ENCODE data around the gene C10orf90.

Gene C10orf90

DNA sequence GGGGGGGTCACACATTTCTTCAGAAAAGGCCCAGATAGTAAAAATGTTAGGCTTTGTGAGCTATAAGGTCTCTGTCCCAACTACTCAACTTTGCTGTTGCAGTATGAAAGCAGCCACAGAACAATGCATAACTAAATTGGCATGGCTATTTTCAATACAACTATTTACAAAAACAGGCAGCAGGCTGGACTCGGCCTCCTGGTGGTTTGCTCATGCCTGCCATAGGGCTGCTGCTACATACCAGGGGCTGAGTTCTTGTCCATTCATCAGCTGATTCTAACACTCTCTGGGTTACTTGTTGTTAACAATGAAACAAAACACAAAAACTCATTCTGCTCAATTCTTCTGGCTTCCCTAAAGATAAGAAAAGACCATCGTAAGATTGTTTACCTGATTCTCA lies 172.8 kb downstream of the C10orf90 start:
- DNase-seq: no peak

- no peak for DNase-seq
Measured at GRCh38 chr10:126496771-126497545, 173.5 kb downstream of the C10orf90 start.

GRCh38 chr10:126491476-126491875 lies 179.0 kb downstream of the C10orf90 start:
- DNase-seq: no peak

DNA sequence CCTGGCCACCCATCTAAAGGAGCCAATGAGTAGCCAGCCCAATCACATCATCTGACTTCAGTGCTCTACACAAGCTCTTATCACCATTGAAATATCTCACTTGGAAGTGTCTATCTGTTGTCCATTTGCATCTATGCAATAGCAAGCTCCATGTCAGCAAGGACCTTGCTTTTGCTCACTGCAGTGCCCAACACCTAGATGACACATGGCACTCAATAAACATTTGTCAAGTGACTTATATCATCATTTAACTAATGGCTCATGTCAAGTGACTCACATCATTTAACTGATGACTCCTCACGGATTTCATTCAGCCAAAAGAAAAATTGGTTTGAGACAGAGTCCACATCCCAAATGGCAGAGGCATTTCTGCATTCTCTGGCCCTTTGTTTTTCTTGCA lies 189.3 kb downstream of the C10orf90 start:
- DNase-seq: no peak

DNA sequence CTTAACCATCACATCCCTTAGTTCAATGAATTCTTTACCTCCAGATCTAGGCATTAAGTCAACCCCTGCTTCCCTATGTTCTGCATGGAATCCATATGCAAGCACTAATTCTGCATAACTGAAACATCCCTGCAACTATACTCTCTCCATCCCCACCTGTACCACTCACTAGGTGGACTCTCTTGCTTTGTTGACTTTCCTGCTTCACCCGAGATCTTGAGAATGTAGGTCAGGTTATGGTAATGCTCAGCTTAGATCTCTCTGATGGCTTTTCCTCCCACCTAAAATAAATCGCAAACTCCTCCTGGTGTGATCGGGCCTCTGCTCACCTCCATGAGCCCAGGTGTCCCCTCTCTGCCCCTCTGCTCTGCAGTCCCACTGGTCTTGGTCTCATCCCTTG lies 189.8 kb downstream of the C10orf90 start:
- DNase-seq: no peak

- no peak for DNase-seq
Measured at GRCh38 chr10:126479280-126479895, 191.1 kb downstream of the C10orf90 start.

GRCh38 chr10:126478546-126478945 lies 191.9 kb downstream of the C10orf90 start:
- DNase-seq: no peak

DNA sequence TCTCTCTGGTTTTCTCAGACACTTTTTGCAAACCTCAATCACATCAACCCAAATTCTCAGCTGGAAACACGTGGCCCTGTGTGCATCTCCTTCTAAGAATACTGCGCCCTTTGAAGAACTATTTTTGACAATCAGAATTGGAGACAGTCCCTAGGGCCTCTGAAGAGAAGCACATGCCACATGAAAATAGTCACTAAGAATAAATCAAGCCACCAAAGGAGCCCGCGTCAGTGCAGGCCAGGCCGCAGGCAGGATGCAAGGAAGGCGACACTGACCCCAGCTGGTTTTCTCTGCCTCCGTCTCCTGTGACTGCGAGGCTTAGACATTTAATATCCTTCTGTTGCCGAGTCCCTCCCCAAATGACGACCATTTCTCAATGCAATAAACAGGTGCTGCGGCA lies 194.2 kb downstream of the C10orf90 start:
- no peak for DNase-seq

- DNase-seq: no peak
Measured at GRCh38 chr10:126475074-126475691, 195.3 kb downstream of the C10orf90 start.

DNA sequence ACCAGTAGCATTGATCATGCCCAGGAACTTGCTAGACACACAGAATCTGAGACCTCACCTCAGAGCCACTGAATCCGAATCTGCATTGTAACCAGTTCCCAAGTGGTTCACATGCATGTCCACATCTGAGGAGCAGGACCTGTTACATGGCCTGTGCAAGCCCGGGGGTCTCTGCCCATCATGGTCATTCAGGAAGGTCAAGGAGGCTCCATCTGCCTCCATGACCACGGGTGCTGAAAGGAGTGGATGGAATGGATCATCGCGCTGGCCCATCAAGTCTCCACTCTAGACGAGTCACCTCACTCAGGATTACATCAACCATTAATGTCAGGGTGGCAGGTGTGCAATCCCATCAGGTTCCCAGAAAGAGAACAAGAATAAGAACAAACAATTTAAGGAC lies 196.5 kb downstream of the C10orf90 start:
- no peak for DNase-seq

DNA sequence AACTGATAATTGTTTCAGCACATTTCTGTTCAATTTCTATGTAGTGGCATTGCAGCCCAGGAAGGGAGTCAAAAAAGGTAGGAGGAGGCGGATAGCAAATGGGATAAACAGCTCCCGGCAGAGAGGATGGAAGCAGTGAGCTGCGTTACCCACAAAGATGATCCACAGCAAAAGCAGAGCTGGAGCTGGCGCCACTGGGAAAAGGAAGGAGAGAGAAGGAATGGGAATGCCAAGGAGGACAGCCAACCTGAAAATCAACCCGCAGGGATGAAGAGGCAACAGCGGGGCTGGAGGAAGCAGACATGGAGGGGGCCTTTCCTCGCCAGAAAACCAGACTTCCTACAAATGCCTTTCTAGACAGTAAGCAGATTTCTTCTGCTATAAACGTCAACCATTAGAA lies 199.5 kb downstream of the C10orf90 start:
- no peak for DNase-seq

DNA sequence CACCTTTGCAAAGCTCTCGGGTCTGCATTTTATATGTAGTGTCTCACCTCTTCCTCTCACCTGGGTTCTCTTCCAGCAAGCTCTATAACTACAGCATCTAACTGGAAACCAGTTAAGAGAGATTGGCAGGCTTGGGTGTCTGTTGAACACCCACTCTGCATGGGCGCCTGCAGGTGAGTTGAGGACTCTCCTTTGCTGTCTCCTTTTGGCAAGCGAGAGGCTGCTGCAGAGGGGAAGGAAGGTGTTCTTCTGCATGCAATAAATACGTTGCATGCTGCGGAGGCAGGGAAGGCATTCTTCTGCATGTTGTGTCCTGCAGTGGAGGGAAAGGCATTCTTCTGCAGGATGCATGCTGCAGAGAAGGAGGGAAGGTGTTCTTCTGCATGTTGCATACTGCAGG lies 200.8 kb downstream of the C10orf90 start:
- no peak for DNase-seq

DNA sequence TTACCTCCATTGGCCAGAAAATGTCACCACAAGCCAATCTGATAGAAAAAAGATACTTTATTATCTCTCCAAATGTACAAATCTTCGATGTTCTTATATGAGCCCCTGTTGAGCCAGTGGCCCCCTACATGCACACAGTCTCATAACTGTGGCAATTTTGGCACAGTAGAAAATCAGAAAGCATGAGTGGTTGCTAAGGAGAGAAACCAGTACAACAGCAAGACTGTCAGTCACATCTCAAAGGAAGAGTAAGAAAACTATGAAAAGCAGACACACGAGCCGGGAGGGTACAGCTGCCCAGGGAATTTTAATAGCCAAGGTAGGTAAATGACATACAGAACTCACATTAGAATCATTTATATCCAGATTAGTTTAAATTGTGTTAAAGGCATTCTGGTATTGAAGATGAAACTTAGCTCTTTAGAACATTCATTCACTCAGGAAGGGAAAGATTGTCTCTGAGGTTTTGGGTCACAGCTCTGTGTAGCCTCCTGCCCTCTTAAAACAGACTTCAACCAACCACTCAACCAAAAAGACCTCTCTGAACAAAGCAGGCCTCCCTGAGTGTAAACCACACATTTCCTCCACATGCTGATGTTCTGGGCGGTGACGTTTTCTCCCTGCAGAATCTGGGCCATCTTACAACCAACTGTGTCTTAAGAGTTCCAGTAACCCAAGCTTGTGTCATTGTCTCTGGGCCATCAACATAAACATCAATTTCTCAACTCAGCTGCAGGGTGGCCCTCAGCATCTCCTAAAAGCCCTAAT lies 201.4 kb downstream of the C10orf90 start:
- DNase-seq: no peak

DNA sequence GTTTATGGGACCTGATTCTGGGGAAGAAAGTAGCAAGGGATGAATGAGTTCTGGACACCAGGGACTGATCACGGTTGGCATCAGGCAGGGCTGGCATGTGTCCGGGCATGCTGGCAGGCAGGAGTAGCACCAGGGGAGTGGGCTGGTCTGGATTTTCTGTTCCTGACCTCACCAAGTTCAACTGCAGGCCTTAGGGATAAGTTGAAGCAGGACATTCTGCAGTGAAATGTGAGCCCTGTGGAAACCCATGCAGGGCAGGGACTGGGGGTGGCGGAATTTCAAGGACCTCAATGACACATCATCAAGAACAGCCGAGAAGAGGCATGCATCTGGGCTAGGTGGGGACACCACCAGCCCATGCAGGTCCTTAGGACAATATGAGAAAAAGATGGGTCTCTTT lies 202.0 kb downstream of the C10orf90 start:
- no peak for DNase-seq

DNA sequence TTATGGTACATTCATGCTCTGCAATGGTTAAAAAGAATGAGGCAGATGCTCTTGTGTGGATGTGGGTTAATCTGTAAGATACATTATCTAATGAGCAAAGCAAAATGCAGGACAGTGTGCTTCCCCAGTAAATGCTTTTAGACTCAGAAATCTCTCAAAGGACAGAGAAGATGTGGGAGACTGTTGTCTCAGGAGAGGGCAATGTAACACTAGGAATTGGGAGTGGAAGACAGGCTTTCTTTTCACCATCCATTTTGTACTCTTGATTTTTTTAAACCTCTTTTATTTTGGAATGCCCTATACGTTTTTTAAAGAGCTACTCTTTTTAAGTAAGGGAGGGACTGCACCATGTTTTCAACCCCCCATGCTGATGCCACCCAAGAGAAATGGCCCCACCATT lies 204.7 kb downstream of the C10orf90 start:
- no peak for DNase-seq

- no peak for DNase-seq
Measured at GRCh38 chr10:126463286-126463685, 207.2 kb downstream of the C10orf90 start.

DNA sequence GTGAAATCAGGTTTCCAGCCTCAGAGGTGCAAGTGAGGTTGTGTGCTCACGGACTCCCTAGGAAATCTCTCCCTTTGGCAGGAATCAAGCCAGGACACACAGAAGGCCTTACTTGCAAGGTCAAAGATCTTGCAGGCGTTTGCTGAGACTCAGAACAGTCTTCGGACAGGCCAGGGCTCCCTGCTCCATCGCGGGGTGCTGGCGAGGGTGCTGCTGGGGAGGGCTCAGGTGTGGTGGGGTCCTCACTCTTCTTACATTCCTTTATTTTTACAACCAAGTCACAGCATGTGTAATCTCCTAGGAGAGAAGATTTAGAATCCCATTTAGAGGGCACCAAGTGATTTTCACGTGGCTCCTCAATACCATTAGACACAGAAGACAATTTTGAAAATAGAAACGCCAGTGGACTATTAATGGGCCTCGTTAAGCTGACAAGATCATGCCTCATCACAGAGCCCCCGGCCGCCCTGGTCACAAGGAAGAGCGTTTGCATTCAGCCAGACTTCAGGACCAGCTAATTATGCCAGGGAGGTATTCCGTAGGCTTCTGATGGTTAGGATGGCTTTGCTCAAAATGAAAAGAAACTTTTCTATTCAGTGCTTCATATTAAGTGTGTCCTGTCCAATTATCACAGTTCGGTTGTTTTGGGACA lies 209.1 kb downstream of the C10orf90 start:
- DNase-seq: no peak

DNA sequence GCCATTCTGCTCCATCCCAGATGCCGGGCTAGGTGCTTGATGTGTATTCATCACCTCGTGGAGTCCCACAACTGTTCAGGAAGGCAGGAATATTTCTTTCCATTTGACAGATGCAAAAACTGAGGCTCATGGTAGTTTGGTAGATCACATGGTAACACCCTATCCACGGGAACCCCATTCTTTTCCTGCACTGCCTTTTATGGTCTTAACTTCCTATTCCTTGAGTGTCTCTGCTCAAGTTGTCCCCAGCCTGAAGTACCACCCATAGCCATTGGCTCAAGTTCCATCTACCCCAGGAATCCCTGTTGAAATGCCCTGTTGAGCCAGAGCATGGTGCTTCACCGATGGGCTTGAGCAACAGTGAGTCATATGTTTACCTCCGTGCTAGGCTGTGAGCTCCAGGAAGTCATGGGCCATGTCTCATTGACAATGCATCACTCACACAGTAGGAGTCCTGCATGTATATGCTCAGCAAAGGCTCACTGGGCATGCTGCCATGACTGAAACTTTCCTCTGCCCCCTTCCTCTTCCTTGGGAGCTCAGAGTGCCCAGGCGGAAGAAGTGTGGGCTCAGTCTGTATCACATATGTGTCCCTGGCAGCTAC lies 210.5 kb downstream of the C10orf90 start:
- DNase-seq: no peak

DNA sequence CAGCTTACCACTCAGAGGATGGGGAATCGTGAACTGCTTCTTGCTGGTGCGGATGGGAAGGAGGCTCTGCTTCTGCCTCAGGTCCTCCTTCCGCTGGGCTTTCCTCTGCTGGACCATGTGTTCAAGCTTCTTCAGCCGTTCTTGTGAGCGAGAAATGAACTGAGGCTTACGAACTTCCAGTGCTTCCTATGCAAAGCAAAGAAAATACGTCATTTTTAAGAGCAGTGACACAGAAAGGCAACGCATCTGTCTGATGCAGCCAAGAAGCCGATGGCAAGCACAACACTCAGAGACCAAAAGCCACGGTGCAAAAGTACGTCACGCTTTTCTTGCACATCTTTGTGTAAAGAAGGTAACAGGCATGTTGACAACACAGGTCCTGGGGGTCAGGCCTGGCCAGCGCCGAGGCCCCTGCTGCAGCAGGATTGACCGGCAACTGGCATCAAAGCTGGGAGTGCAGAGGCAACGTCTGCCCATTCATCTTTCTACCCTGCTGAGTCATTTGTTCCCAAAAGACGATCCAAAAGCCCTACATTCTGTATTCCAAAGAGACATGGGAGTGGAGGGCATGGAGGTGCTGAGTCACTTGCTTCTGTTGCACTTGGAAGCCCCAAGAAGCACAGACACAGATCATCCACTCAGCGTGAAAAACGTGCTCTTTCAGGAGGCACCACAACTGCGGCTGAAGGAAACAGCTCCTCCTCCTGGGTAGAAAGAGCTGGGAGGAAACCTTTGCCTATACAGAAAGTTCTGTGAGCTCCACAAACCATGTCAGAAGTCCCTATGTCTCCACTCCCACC lies 211.3 kb downstream of the C10orf90 start:
- no peak for DNase-seq

GRCh38 chr10:126458466-126458865 lies 212.0 kb downstream of the C10orf90 start:
- DNase-seq: no peak

GRCh38 chr10:126456632-126457031 lies 213.9 kb downstream of the C10orf90 start:
- DNase-seq: no peak
